Neuron (in vitro differentiated cells): ENCODE data around the gene GCC2.
"Not testable (repeated sequence)": the region's sequence is repeated elsewhere in the genome, so short reads cannot be mapped to it uniquely, and the experiment has no call there.

Experiments used
- H2AFZ ChIP-seq: one replicate; pipeline ENCODE4 v1.6.1; 2013; ENCODE audit warnings: low read depth, mild to moderate bottlenecking, inconsistent platforms, low read length, moderate library complexity
- H3K27me3 ChIP-seq: one replicate; pipeline ENCODE4 v1.6.1; 2013; ENCODE audit warnings: low read length; ENCODE audit not compliant: insufficient read depth
- H3K36me3 ChIP-seq: one replicate; pipeline ENCODE4 v1.6.1; 2013; ENCODE audit warnings: low read length; ENCODE audit not compliant: insufficient read depth
- H3K4me1 ChIP-seq: one replicate; pipeline ENCODE4 v1.6.1; 2013; ENCODE audit warnings: low read length; ENCODE audit not compliant: insufficient read depth
- H3K4me3 ChIP-seq: 2 replicates; pipeline ENCODE4 v1.5.1; 2013; ENCODE audit warnings: mild to moderate bottlenecking, low read length, moderate library complexity
- H3K9me3 ChIP-seq: one replicate; pipeline ENCODE4 v1.6.1; 2013; ENCODE audit warnings: low read length

GCC2 gene

GRCh38 chr2:108512431-108512830, 63.4 kb downstream of the GCC2 start:
- not testable (repeated sequence) for H3K4me1 ChIP-seq, H3K36me3 ChIP-seq, H3K27me3 ChIP-seq, H3K4me3 ChIP-seq, H2AFZ ChIP-seq, H3K9me3 ChIP-seq

- not testable (repeated sequence) for H3K27me3 ChIP-seq, H2AFZ ChIP-seq, H3K36me3 ChIP-seq, H3K4me3 ChIP-seq, H3K9me3 ChIP-seq, H3K4me1 ChIP-seq
Measured at GRCh38 chr2:108514478-108514877, 65.5 kb downstream of the GCC2 start.

DNA sequence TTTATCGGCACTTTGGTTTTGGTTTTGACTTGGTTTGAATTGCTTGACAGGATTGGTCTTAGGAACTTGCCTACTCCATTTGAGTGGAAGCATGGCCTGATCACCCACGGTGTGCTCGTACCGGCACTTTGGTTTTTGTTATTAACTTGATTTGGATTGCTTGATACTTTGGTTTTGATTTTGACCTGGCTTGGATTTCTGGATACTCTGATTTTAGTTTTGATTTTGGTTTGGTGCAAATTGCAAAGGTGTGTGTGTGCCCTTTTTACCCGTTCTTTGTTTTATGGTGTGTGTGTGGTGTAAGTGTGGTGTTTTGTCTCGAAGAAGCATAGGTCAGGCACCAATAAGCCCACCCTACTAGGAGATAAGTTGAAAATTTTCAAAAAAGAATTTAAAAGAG, 75.7 kb downstream of the GCC2 start:
- not testable (repeated sequence) for H2AFZ ChIP-seq, H3K4me3 ChIP-seq, H3K4me1 ChIP-seq, H3K36me3 ChIP-seq, H3K27me3 ChIP-seq, H3K9me3 ChIP-seq

GRCh38 chr2:108525258-108525657, 76.3 kb downstream of the GCC2 start:
- H3K4me1 ChIP-seq, H3K9me3 ChIP-seq, H3K27me3 ChIP-seq, H3K36me3 ChIP-seq, H2AFZ ChIP-seq, H3K4me3 ChIP-seq: not testable (repeated sequence)

GRCh38 chr2:108531674-108532055, 82.7 kb downstream of the GCC2 start:
- H3K9me3 ChIP-seq, result no peaks in the 10 kb centered on the region
- no peaks in the 10 kb centered on the region for H3K36me3 ChIP-seq
- H3K4me3 ChIP-seq, result no peak overlapping the region
- H2AFZ ChIP-seq, result no peak overlapping the region
- H3K27me3 ChIP-seq, result no peaks in the 10 kb centered on the region
- H3K4me1 ChIP-seq, result peaks cover 15% of the 10 kb centered on the region

DNA sequence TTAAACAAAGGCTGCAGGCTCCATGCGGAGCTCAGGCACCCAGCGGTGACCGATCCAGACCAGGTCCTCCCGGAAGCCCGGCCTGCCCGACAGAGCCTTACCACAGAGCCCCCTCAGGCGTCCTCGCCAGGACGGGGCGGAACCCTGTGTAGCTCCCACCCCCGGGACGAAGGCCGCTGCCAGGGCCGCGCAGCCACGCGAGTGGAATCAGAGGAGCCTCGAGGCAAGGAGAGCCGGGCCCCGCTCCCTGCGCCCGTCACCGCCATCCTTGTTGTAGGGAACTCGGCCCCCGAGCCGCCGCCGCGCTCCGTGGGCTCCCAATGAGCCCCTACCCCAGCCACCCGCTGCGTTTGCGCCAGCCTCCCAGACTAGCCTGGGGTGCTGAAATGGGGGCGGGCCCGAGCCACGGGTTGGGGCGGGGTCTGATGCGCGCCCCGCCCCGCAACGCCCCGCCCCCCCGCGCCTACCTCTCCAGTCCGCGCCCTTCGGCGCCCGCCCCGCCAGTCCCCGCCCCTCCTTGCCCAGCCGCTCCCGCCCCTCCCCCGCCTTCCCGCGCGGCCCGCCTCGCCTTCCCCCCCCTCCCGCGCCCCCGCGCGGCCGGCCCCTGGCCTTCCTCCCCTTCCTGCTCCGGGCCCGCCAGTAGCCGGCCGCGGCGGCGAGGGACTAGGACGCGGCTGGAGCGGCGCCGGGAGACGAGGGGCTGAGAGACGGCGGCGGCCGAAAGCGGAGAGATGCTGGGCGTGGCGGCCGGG, 85.0 kb downstream of the GCC2 start, which contains the start of gene LIMS1:
Gene LIMS1 (plus strand): TSS at position 639 of the 752 bp plus-strand sequence. CDS start 93 bp downstream, at position 732.
- Histone ChIP-seq H3K36me3 (no peaks in the 10 kb centered on the region), H3K4me3 (peak within 1 kb of the TSS; percentile 87), H2AFZ (peak within 1 kb of the TSS; percentile 71), H3K9me3 (no peaks in the 10 kb centered on the region), H3K4me1 (peaks cover 33% of the 10 kb centered on the region), H3K27me3 (no peaks in the 10 kb centered on the region)

DNA sequence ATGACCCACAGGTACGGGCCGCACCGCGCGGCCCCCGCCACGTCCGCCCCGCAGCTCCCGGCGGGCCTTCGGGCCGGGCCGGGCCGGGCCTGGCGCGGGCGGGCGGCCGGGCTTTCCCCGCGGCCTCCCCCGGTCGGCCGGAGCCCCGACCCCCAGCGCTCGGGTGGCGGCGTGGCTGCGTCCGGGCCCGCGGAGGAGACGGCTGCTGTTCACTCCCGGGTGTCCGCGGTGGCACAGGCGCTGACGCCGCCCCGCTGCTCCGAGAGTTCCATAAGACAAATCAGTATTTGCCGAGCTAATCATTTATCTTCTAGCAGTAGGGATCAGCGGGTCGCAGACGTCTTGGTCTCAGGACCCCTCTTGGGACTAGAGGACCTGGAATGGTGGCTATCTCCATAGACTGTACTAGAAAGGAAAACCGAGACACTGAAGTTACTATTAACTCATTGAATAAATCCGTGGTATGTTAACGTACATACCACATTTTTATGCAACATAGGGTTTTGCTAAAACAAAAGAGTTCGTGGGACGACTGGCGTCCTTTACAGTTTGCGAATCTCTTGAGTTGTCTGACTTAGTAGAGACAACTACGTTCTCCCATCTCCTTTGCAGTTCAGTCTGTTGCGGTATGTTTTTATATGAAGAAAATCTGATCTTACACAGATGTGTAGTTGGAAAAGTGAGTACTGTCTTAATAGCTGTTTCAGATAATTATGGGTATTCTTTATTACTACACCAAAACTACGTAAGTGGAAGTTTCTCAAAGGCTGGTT, 85.8 kb downstream of the GCC2 start:
- H3K9me3 ChIP-seq, result no peaks in the 10 kb centered on the region
- H2AFZ ChIP-seq, result peak overlapping the region; percentile 46
- no peaks in the 10 kb centered on the region for H3K36me3 ChIP-seq
- peaks cover 33% of the 10 kb centered on the region for H3K4me1 ChIP-seq
- H3K27me3 ChIP-seq, result no peaks in the 10 kb centered on the region
- H3K4me3 ChIP-seq, result peak overlapping the region; percentile 87

GRCh38 chr2:108535357-108535631, 86.3 kb downstream of the GCC2 start:
- H2AFZ ChIP-seq, result peak overlapping the region; percentile 46
- H3K4me1 ChIP-seq, result peaks cover 33% of the 10 kb centered on the region
- no peaks in the 10 kb centered on the region for H3K36me3 ChIP-seq
- no peaks in the 10 kb centered on the region for H3K27me3 ChIP-seq
- H3K9me3 ChIP-seq, result no peaks in the 10 kb centered on the region
- H3K4me3 ChIP-seq, result peak overlapping the region; percentile 87

GRCh38 chr2:108536133-108536780, 87.3 kb downstream of the GCC2 start:
- Histone ChIP-seq H2AFZ (no peak overlapping the region), H3K9me3 (no peaks in the 10 kb centered on the region), H3K36me3 (no peaks in the 10 kb centered on the region), H3K4me1 (peaks cover 33% of the 10 kb centered on the region), H3K4me3 (peak overlapping the region; percentile 87), H3K27me3 (no peaks in the 10 kb centered on the region)

DNA sequence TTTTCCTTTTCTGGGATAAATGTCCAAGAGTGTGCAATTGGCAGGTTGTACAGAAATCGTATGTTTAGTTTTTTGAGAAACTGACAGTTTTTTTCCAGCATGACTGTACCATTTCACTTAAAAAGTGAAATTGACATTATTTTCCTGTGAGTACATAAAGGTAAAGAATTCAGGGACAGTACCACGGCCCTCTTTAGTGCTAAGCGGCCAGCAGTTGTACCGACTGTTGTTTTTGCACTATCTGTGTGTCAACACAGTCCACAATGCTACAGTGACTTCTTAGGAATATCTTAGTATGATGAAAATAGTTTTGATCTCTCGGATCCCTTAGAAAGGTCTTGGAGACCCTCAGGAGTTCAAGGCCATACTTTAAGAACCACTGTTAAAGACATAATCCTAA, 87.9 kb downstream of the GCC2 start:
- Histone ChIP-seq H3K9me3 (no peaks in the 10 kb centered on the region), H3K36me3 (no peaks in the 10 kb centered on the region), H3K27me3 (no peaks in the 10 kb centered on the region), H3K4me1 (peaks cover 33% of the 10 kb centered on the region), H3K4me3 (no peak overlapping the region), H2AFZ (no peak overlapping the region)

GRCh38 chr2:108538000-108538625, 89.1 kb downstream of the GCC2 start:
- Histone ChIP-seq H3K4me1 (peaks cover 33% of the 10 kb centered on the region), H3K27me3 (no peaks in the 10 kb centered on the region), H2AFZ (no peak overlapping the region), H3K9me3 (no peaks in the 10 kb centered on the region), H3K4me3 (no peak overlapping the region), H3K36me3 (no peaks in the 10 kb centered on the region)

- no peak overlapping the region for H2AFZ ChIP-seq
- H3K4me3 ChIP-seq, result no peak overlapping the region
- H3K9me3 ChIP-seq, result no peaks in the 10 kb centered on the region
- no peaks in the 10 kb centered on the region for H3K27me3 ChIP-seq
- H3K4me1 ChIP-seq, result peaks cover 20% of the 10 kb centered on the region
- H3K36me3 ChIP-seq, result peaks cover 3% of the 10 kb centered on the region
Measured at GRCh38 chr2:108541451-108541850, 92.4 kb downstream of the GCC2 start.

DNA sequence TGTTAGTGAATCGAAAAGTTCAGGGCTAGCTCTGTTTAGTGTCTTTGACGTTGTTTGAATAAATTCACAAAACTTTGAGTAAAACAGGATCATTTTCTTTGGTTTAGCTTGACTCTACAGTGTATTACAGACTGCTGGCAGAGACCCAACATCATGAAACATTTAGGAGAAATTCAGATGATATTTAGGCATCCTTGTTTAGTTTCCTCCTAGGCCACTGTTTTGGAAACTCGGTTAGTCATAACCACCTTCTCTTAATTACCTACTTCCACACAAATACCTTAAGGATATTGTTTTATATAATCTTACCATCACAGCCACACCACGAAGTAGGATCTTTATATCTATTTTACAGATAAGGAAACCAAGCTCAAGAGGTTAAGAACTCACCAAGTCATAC, 93.1 kb downstream of the GCC2 start:
- no peak overlapping the region for H3K4me3 ChIP-seq
- no peaks in the 10 kb centered on the region for H3K27me3 ChIP-seq
- peaks cover 3% of the 10 kb centered on the region for H3K36me3 ChIP-seq
- H3K9me3 ChIP-seq, result no peaks in the 10 kb centered on the region
- no peak overlapping the region for H2AFZ ChIP-seq
- H3K4me1 ChIP-seq, result peaks cover 13% of the 10 kb centered on the region
